HepG2 (cell line): ENCODE data around the gene DEPDC1B. TPM values are rescaled to one million over a fixed set of nuclear protein-coding genes. Genes with fewer than 3 reads are reported as not detected.

ENCODE experiments used
- BCL6 ChIP-seq: IDR thresholded peaks from 2 replicates; pipeline ENCODE4 v1.6.1; 2016; ENCODE audit warnings: missing genetic modification reagents, missing compliant biosample characterization
- CEBPB ChIP-seq: IDR thresholded peaks from 2 replicates; pipeline ENCODE4 v1.6.1; 2011; ENCODE audit warnings: low read depth, low read length, improper control_type of control experiment, borderline replicate concordance
- FOXO1 ChIP-seq: sonication (generic); formaldehyde crosslinking; IDR thresholded peaks from 2 replicates; pipeline ENCODE4 v1.4.0; 2020; ENCODE audit warnings: missing genetic modification reagents
- GATAD2A ChIP-seq: IDR thresholded peaks from 2 replicates; pipeline ENCODE4 v1.6.1; 2016
- GLI4 ChIP-seq: sonication (generic); formaldehyde crosslinking; IDR thresholded peaks from 2 replicates; pipeline ENCODE4 v1.5.1; 2020; ENCODE audit warnings: missing genetic modification reagents, mild to moderate bottlenecking, moderate library complexity, borderline replicate concordance
- HMGA1 ChIP-seq: sonication (generic); formaldehyde crosslinking; conservative IDR thresholded peaks from 2 replicates; pipeline ENCODE4 v1.4.0; 2020; ENCODE audit warnings: missing genetic modification reagents
- HNRNPLL ChIP-seq: fragments of 200-400 bp; formaldehyde crosslinking; IDR thresholded peaks from 2 replicates; pipeline ENCODE4 v1.6.1; 2017; ENCODE audit warnings: mild to moderate bottlenecking, low read depth, low read length; ENCODE audit not compliant: poor library complexity, severe bottlenecking
- NCOR1 ChIP-seq: fragments of 200-600 bp; sonication (generic); IDR thresholded peaks from 2 replicates; pipeline ENCODE4 v1.7.0; 2017; ENCODE audit warnings: antibody characterized with exemption, low read length, borderline replicate concordance
- SMYD3 ChIP-seq: sonication (generic); formaldehyde crosslinking; IDR thresholded peaks from 2 replicates; pipeline ENCODE4 v1.8.1; 2023; ENCODE audit warnings: mild to moderate bottlenecking, missing genetic modification reagents
- ZFP82 ChIP-seq: sonication (generic); formaldehyde crosslinking; IDR thresholded peaks from 2 replicates; pipeline ENCODE4 v1.5.1; 2020; ENCODE audit warnings: mild to moderate bottlenecking, missing genetic modification reagents, borderline replicate concordance
- ZNF292 ChIP-seq: sonication (generic); formaldehyde crosslinking; IDR thresholded peaks from 2 replicates; pipeline ENCODE4 v1.8.1; 2022; ENCODE audit warnings: mild to moderate bottlenecking, low read depth, missing genetic modification reagents, borderline replicate concordance
- ZNF530 ChIP-seq: sonication (generic); formaldehyde crosslinking; IDR thresholded peaks from 2 replicates; pipeline ENCODE4 v1.5.0; 2020; ENCODE audit warnings: low read depth, mild to moderate bottlenecking, missing genetic modification reagents
- ZNF678 ChIP-seq: sonication (generic); formaldehyde crosslinking; IDR thresholded peaks from 2 replicates; pipeline ENCODE4 v1.4.0; 2020; ENCODE audit warnings: mild to moderate bottlenecking, missing genetic modification reagents
- ZNF879 ChIP-seq: sonication (generic); formaldehyde crosslinking; IDR thresholded peaks from 2 replicates; pipeline ENCODE4 v1.8.1; 2023; ENCODE audit warnings: missing genetic modification reagents
- polyA plus RNA-seq, 8 experiments: library from polyadenylated mRNA; depleted of rRNA in 3 of 8; stranded (reverse) in 7 of 8; unstranded in 1 of 8; fragments of >200 nt; fragmentation: Illumina TruSeq in 4 of 8; extraction: Trizol in 4 of 8; gene quantifications; 2 replicates each; pipeline versions ENCODE4 v1.2.1 to v1.2.3, GENCODE V29; 2011 to 2016; ENCODE audit warnings: low read depth in 4 of 8, missing spikeins in 1 of 8, mixed read lengths in 1 of 8; ENCODE audit not compliant: insufficient read depth in 1 of 8
- total RNA-seq, 5 experiments: library from RNA; depleted of rRNA; stranded (reverse); fragments of >200 nt; fragmentation: Illumina TruSeq; extraction: Trizol; gene quantifications; 2 replicates each; pipeline ENCODE4 v1.2.3, GENCODE V29; 2016; ENCODE audit warnings: low read depth in 1 of 5
- TF ChIP-seq, protein P1 (sequence below): sonication (generic); formaldehyde crosslinking; IDR thresholded peaks from 2 replicates; pipeline ENCODE4 v1.4.0; 2020; ENCODE audit warnings: missing genetic modification reagents, mild to moderate bottlenecking, borderline replicate concordance
- TF ChIP-seq, protein P2 (sequence below): sonication (generic); IDR thresholded peaks from 2 replicates; pipeline ENCODE4 v1.6.1; 2016; ENCODE audit warnings: low read depth, borderline replicate concordance
- TF ChIP-seq, protein P3 (sequence below), 2 experiments: sonication (generic) in 1 of 2; formaldehyde crosslinking in 1 of 2; IDR thresholded peaks; 2 replicates each; pipeline versions ENCODE4 v1.5.1 to v1.6.1; 2011 to 2020; ENCODE audit warnings: borderline replicate concordance in 1 of 2, low read depth in 1 of 2, low read length in 1 of 2, mild to moderate bottlenecking in 1 of 2, missing genetic modification reagents in 1 of 2, moderate library complexity in 1 of 2
- TF ChIP-seq, protein P4 (sequence below): sonication (generic); formaldehyde crosslinking; IDR thresholded peaks from 2 replicates; pipeline ENCODE4 v1.4.0; 2020; ENCODE audit warnings: missing genetic modification reagents
- TF ChIP-seq, protein P5 (sequence below), 2 experiments: fragments of 450-650 bp in 1 of 2; sonication (generic) in 1 of 2; formaldehyde crosslinking; IDR thresholded peaks; 2 replicates each; pipeline versions ENCODE4 v1.5.0 to v1.8.0; 2020 to 2022; ENCODE audit warnings: mild to moderate bottlenecking in 1 of 2, missing genetic modification reagents in 1 of 2

Gene DEPDC1B
- total and polyA plus RNA-seq, 2 of the 13 experiments (the other 11 are each of a cell fraction or from before 2014, with no cell fraction given) = 29.5 to 51.3 TPM

DNA sequence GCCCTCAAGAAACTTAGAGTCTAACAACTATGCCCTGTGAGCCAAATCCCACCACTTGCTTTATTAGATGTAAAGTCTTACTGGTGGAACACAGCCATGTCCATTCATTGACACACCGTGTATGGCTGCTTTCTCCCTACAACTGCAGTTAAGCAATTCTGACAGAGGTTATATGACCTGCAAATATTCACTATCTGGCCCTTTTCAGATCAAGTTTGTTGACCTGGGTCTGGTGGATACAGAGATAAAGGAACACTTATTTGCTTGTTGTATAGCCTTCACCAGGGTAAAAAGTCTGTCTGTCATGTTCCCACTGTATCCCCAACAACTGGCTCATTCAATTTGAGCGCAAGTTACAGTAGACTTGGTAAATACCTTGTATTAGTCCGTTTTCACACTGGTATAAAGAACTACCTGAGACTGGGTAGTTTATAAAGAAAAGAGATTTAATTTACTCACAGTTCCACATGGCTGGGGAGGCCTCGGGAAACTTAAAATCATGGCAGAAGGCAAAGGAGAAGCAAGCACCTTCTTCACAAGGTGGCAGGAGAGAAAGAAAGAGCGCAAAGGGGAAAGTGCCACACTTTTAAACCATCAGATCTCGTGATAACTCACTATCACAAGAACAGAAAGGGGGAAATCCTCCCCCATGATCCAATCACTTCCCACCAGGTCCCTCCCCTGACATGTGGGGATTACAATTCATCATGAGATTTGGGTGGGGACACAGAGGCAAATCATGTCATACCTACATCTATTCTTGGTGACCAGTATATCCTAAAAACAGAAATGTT lies 27.9 kb downstream of the DEPDC1B start (continued):
- TF ChIP-seq GATAD2A (CRISPR knock-in tag) (peak; percentile 94), SMYD3 (CRISPR knock-in tag) (no peak), HNRNPLL (no peak), ZNF678 (CRISPR knock-in tag) (no peak), FOXO1 (CRISPR knock-in tag) (peak; percentile 95), ZNF879 (CRISPR knock-in tag) (no peak), HMGA1 (CRISPR knock-in tag) (no peak), CEBPB (peak; percentile 95), ZNF530 (CRISPR knock-in tag) (no peak), GLI4 (CRISPR knock-in tag) (no peak), NCOR1 (peak; percentile 78; the same call in 1 of the 2 replicates), ZFP82 (CRISPR knock-in tag) (no peak), ZNF292 (CRISPR knock-in tag) (peak; percentile 78; the same call in 1 of the 2 replicates), BCL6 (CRISPR knock-in tag) (peak; percentile 91)
- TF ChIP-seq, protein P1, sequence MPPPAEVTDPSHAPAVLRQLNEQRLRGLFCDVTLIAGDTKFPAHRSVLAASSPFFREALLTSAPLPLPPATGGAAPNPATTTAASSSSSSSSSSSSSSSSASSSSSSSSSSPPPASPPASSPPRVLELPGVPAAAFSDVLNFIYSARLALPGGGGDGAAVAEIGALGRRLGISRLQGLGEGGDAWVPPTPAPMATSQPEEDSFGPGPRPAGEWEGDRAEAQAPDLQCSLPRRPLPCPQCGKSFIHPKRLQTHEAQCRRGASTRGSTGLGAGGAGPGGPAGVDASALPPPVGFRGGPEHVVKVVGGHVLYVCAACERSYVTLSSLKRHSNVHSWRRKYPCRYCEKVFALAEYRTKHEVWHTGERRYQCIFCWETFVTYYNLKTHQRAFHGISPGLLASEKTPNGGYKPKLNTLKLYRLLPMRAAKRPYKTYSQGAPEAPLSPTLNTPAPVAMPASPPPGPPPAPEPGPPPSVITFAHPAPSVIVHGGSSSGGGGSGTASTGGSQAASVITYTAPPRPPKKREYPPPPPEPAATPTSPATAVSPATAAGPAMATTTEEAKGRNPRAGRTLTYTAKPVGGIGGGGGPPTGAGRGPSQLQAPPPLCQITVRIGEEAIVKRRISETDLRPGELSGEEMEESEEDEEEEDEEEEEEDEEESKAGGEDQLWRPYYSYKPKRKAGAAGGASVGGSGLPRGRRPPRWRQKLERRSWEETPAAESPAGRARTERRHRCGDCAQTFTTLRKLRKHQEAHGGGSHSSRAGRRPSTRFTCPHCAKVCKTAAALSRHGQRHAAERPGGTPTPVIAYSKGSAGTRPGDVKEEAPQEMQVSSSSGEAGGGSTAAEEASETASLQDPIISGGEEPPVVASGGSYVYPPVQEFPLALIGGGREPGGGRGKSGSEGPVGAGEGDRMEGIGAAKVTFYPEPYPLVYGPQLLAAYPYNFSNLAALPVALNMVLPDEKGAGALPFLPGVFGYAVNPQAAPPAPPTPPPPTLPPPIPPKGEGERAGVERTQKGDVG (CRISPR knock-in tag) = no peak
- TF ChIP-seq, protein P2, sequence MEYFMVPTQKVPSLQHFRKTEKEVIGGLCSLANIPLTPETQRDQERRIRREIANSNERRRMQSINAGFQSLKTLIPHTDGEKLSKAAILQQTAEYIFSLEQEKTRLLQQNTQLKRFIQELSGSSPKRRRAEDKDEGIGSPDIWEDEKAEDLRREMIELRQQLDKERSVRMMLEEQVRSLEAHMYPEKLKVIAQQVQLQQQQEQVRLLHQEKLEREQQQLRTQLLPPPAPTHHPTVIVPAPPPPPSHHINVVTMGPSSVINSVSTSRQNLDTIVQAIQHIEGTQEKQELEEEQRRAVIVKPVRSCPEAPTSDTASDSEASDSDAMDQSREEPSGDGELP = 0 out of 2 replicates have a peak, but pooled peaks have one; percentile 15
- TF ChIP-seq, protein P3, sequence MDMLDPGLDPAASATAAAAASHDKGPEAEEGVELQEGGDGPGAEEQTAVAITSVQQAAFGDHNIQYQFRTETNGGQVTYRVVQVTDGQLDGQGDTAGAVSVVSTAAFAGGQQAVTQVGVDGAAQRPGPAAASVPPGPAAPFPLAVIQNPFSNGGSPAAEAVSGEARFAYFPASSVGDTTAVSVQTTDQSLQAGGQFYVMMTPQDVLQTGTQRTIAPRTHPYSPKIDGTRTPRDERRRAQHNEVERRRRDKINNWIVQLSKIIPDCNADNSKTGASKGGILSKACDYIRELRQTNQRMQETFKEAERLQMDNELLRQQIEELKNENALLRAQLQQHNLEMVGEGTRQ (IDR thresholded peaks at IDR 0.05; ENCODE audit: low read depth, low read length) = no peak
- TF ChIP-seq, protein P3 (CRISPR knock-in tag; IDR thresholded peaks at IDR 0.05; ENCODE audit: borderline replicate concordance) = no peak
- TF ChIP-seq, protein P4, sequence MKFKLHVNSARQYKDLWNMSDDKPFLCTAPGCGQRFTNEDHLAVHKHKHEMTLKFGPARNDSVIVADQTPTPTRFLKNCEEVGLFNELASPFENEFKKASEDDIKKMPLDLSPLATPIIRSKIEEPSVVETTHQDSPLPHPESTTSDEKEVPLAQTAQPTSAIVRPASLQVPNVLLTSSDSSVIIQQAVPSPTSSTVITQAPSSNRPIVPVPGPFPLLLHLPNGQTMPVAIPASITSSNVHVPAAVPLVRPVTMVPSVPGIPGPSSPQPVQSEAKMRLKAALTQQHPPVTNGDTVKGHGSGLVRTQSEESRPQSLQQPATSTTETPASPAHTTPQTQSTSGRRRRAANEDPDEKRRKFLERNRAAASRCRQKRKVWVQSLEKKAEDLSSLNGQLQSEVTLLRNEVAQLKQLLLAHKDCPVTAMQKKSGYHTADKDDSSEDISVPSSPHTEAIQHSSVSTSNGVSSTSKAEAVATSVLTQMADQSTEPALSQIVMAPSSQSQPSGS (CRISPR knock-in tag) = peak; percentile 19; the same call in 1 of the 2 replicates
- TF ChIP-seq, protein P5, sequence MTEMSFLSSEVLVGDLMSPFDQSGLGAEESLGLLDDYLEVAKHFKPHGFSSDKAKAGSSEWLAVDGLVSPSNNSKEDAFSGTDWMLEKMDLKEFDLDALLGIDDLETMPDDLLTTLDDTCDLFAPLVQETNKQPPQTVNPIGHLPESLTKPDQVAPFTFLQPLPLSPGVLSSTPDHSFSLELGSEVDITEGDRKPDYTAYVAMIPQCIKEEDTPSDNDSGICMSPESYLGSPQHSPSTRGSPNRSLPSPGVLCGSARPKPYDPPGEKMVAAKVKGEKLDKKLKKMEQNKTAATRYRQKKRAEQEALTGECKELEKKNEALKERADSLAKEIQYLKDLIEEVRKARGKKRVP (CRISPR knock-in tag; IDR thresholded peaks at IDR 0.05) = peak in 1 of 2 experiments; percentile 65; a peak in 2 of 4 replicates
